ENCODE measurements around the gene TMEM178A. TPM values are rescaled to one million over a fixed set of nuclear protein-coding genes. Genes with fewer than 3 reads are reported as not detected.

Gene TMEM178A
- total RNA-seq, 2 donors from 2014 or later = 5.5 to 7.4 TPM

GRCh38 chr2:39696101-39696553, 30.4 kb downstream of the TMEM178A start:
- no peak overlapping the region for H3K4me3 ChIP-seq (ENCODE audit: low read length)
- 90% methylated on average over 1 to 4 of the region's 4 CpGs for WGBS, 2 experiments (ENCODE audit: insufficient coverage in 1 of 2, insufficient read length in 1 of 2)
- Mint-ChIP-seq H3K9me3 (peaks cover 13% of the 10 kb centered on the region), H3K36me3 (ENCODE audit: low read depth) (no peaks in the 10 kb centered on the region), H3K4me1 (no peaks in the 10 kb centered on the region), H3K27ac (no peak overlapping the region), H3K4me3 (no peak overlapping the region), H3K27me3 (ENCODE audit: insufficient read depth) (no peaks in the 10 kb centered on the region)
- no peaks in the 10 kb centered on the region for H3K27me3 ChIP-seq (ENCODE audit: control insufficient read depth, insufficient read depth, low read length, poor library complexity, severe bottlenecking)
- no peaks in the 10 kb centered on the region for H3K4me1 ChIP-seq (ENCODE audit: control insufficient read depth, insufficient read depth, low read length)
- DNase-seq = no peak
- peak overlapping the region; percentile 67 for H3K27ac ChIP-seq (ENCODE audit: low read depth, low read length)
- no peak for TF ChIP-seq CTCF (conservative IDR thresholded peaks at IDR 0.05)
- peaks cover 5% of the 10 kb centered on the region for H3K9me3 ChIP-seq (ENCODE audit: control insufficient read depth, low read length)
- H3K36me3 ChIP-seq (ENCODE audit: control insufficient read depth, insufficient read depth, low read length) = no peaks in the 10 kb centered on the region
- H3K9ac ChIP-seq (ENCODE audit: extremely low read depth, low read length, poor library complexity, severe bottlenecking) = no peak overlapping the region

GRCh38 chr2:39696838-39697237, 31.1 kb downstream of the TMEM178A start:
- H3K27ac Mint-ChIP-seq = no peak overlapping the region
- no peak overlapping the region for H3K9ac ChIP-seq (ENCODE audit: extremely low read depth, low read length, poor library complexity, severe bottlenecking)
- no CpG with 5 or more reads among the region's 1 CpG for WGBS, 2 experiments (ENCODE audit: insufficient coverage in 1 of 2, insufficient read length in 1 of 2)

GRCh38 chr2:39697454-39697853, 31.7 kb downstream of the TMEM178A start:
- Histone ChIP-seq H3K27ac (ENCODE audit: low read depth, low read length) (no peak overlapping the region), H3K9ac (ENCODE audit: extremely low read depth, low read length, poor library complexity, severe bottlenecking) (no peak overlapping the region), H3K4me1 (ENCODE audit: control insufficient read depth, insufficient read depth, low read length) (no peaks in the 10 kb centered on the region), H3K9me3 (ENCODE audit: control insufficient read depth, low read length) (peaks cover 19% of the 10 kb centered on the region), H3K36me3 (ENCODE audit: control insufficient read depth, insufficient read depth, low read length) (no peaks in the 10 kb centered on the region), H3K4me3 (ENCODE audit: low read length) (no peak overlapping the region), H3K27me3 (ENCODE audit: control insufficient read depth, insufficient read depth, low read length, poor library complexity, severe bottlenecking) (no peaks in the 10 kb centered on the region)
- DNase-seq = no peak
- Mint-ChIP-seq H3K36me3 (ENCODE audit: low read depth) (peaks cover 2% of the 10 kb centered on the region), H3K9me3 (peaks cover 21% of the 10 kb centered on the region), H3K4me3 (no peak overlapping the region), H3K27ac (no peak overlapping the region), H3K4me1 (no peaks in the 10 kb centered on the region), H3K27me3 (ENCODE audit: insufficient read depth) (peaks cover 2% of the 10 kb centered on the region)
- WGBS, 2 experiments (ENCODE audit: insufficient coverage in 1 of 2, insufficient read length in 1 of 2) = 92% methylated on average over 2 of the region's 2 CpGs; no CpG with 5 or more reads in 1 of the 2 experiments
- no peak for TF ChIP-seq CTCF (conservative IDR thresholded peaks at IDR 0.05)

More at GRCh38 chr2:39696838-39697237, 31.1 kb downstream of the TMEM178A start:
- Histone ChIP-seq H3K27me3 (ENCODE audit: control insufficient read depth, insufficient read depth, low read length, poor library complexity, severe bottlenecking) (no peaks in the 10 kb centered on the region), H3K4me3 (ENCODE audit: low read length) (no peak overlapping the region), H3K27ac (ENCODE audit: low read depth, low read length) (peak overlapping the region; percentile 67), H3K4me1 (ENCODE audit: control insufficient read depth, insufficient read depth, low read length) (no peaks in the 10 kb centered on the region), H3K36me3 (ENCODE audit: control insufficient read depth, insufficient read depth, low read length) (no peaks in the 10 kb centered on the region), H3K9me3 (ENCODE audit: control insufficient read depth, low read length) (peaks cover 12% of the 10 kb centered on the region)
- Mint-ChIP-seq H3K4me3 (no peak overlapping the region), H3K36me3 (ENCODE audit: low read depth) (peaks cover 2% of the 10 kb centered on the region), H3K4me1 (no peaks in the 10 kb centered on the region), H3K27me3 (ENCODE audit: insufficient read depth) (peaks cover 2% of the 10 kb centered on the region), H3K9me3 (peaks cover 18% of the 10 kb centered on the region)
- no peak for DNase-seq
- TF ChIP-seq CTCF (conservative IDR thresholded peaks at IDR 0.05) = no peak

Data from endodermal cell (in vitro differentiated cells).